Measurements from ENCODE around the gene RAC2. TPM values are rescaled to one million over a fixed set of nuclear protein-coding genes. Genes with fewer than 3 reads are reported as not detected.

RAC2 gene
- total and polyA plus RNA-seq, 9 of the 15 experiments (the other 6 are each of a cell fraction or from before 2014, with no cell fraction given): 22.7 to 103 (median 43.3) TPM

DNA sequence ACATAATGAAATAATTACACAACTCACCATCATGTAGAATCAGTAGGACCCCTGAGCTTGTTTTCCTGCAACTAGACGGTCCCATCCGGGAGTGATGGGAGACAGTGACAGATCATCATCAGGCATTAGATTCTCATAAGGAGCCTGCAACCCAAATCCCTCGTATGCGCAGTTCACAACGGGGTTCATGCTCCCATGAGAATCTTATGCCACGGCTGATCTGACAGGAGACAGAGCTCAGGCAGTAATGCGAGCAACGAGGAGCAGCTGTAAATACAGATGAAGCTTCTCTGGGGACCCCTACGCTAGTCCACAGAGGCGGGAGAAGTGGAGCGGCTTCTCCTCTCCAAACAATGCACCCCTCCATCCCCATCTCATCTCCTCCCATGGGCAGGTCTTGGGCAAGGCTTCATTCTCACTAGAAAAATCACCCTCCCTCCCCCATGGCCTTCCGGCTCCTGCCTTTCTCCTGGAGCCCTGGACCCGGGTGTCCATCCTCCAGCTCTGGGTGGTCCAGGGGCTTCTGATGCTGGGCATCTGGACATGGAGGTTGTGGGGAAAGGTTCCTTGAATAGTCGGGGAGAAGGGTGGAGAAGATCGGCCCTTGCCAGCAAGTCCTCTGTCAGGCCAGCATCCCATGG is 16.2 kb upstream of the RAC2 start:
- 0 out of 2 replicates have a peak overlapping the region, but pooled peaks have one; percentile 38 for H2AFZ ChIP-seq (ENCODE audit: low read depth, low read length)
- H3K4me2 ChIP-seq (ENCODE audit: insufficient read depth, low read length): no peak overlapping the region; the same call in 1 of the 2 replicates
- FAIRE-seq: no peak
- POLR2A ChIA-PET: interaction anchor here (0.6 to 1.0 kb wide), 4 partner anchors 11 to 223 kb away, joined by 3 to 6 read pairs (median 4); no protein-coding TSS in a partner anchor
- no peaks in the 10 kb centered on the region for H3K36me3 ChIP-seq (ENCODE audit: control insufficient read depth, insufficient read depth, low read length)
- DNase-seq (ENCODE audit: extremely low read depth in 1 of 4, low spot score in 3 of 4): no peak
- no peaks in the 10 kb centered on the region for H3K79me2 ChIP-seq (ENCODE audit: control insufficient read depth, insufficient read depth, low read length)
- TF ChIP-seq ZNF232 (CRISPR knock-in tag; IDR thresholded peaks at IDR 0.05): no peak
- TF ChIP-seq CBX1 (IDR thresholded peaks at IDR 0.05; ENCODE audit: low read depth): no peak
- TF ChIP-seq RNF2 (IDR thresholded peaks at IDR 0.05): no peak
- TF ChIP-seq KHSRP (IDR thresholded peaks at IDR 0.05): no peak
- TF ChIP-seq ELF4 (CRISPR knock-in tag; IDR thresholded peaks at IDR 0.05): no peak
- no peak for TF ChIP-seq FOXA1 (IDR thresholded peaks at IDR 0.05; ENCODE audit: borderline replicate concordance)
- no peak for TF ChIP-seq ZC3H8 (IDR thresholded peaks at IDR 0.05)
- TF ChIP-seq ZNF282 (CRISPR knock-in tag; IDR thresholded peaks at IDR 0.05): no peak
- no peak for TF ChIP-seq GATAD2B (IDR thresholded peaks at IDR 0.05; ENCODE audit: borderline replicate concordance)
- TF ChIP-seq PHF21A (IDR thresholded peaks at IDR 0.05; ENCODE audit: borderline replicate concordance, low read depth): no peak
- TF ChIP-seq, protein P1, sequence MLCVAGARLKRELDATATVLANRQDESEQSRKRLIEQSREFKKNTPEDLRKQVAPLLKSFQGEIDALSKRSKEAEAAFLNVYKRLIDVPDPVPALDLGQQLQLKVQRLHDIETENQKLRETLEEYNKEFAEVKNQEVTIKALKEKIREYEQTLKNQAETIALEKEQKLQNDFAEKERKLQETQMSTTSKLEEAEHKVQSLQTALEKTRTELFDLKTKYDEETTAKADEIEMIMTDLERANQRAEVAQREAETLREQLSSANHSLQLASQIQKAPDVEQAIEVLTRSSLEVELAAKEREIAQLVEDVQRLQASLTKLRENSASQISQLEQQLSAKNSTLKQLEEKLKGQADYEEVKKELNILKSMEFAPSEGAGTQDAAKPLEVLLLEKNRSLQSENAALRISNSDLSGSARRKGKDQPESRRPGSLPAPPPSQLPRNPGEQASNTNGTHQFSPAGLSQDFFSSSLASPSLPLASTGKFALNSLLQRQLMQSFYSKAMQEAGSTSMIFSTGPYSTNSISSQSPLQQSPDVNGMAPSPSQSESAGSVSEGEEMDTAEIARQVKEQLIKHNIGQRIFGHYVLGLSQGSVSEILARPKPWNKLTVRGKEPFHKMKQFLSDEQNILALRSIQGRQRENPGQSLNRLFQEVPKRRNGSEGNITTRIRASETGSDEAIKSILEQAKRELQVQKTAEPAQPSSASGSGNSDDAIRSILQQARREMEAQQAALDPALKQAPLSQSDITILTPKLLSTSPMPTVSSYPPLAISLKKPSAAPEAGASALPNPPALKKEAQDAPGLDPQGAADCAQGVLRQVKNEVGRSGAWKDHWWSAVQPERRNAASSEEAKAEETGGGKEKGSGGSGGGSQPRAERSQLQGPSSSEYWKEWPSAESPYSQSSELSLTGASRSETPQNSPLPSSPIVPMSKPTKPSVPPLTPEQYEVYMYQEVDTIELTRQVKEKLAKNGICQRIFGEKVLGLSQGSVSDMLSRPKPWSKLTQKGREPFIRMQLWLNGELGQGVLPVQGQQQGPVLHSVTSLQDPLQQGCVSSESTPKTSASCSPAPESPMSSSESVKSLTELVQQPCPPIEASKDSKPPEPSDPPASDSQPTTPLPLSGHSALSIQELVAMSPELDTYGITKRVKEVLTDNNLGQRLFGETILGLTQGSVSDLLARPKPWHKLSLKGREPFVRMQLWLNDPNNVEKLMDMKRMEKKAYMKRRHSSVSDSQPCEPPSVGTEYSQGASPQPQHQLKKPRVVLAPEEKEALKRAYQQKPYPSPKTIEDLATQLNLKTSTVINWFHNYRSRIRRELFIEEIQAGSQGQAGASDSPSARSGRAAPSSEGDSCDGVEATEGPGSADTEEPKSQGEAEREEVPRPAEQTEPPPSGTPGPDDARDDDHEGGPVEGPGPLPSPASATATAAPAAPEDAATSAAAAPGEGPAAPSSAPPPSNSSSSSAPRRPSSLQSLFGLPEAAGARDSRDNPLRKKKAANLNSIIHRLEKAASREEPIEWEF (CRISPR knock-in tag; IDR thresholded peaks at IDR 0.05): no peak
- TF ChIP-seq NR4A1 (CRISPR knock-in tag; IDR thresholded peaks at IDR 0.05): no peak
- no peak for TF ChIP-seq NR4A1 (tag; IDR thresholded peaks at IDR 0.05)
- TF ChIP-seq MEIS2 (IDR thresholded peaks at IDR 0.05; ENCODE audit: partially characterized antibody): no peak
- no peak for TF ChIP-seq ZNF79 (CRISPR knock-in tag; IDR thresholded peaks at IDR 0.05; ENCODE audit: low read depth)
- no peak for TF ChIP-seq FOXM1 (IDR thresholded peaks at IDR 0.05; ENCODE audit: low read depth)
- TF ChIP-seq FOXM1 (CRISPR knock-in tag; IDR thresholded peaks at IDR 0.05; ENCODE audit: low read depth): no peak
- TF ChIP-seq HMG20B (CRISPR knock-in tag; IDR thresholded peaks at IDR 0.05): no peak
- TF ChIP-seq, protein P2, sequence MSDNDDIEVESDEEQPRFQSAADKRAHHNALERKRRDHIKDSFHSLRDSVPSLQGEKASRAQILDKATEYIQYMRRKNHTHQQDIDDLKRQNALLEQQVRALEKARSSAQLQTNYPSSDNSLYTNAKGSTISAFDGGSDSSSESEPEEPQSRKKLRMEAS (CRISPR knock-in tag; IDR thresholded peaks at IDR 0.05): no peak
- no peak for TF ChIP-seq ASH1L (IDR thresholded peaks at IDR 0.05; ENCODE audit: borderline replicate concordance, low read depth, partially characterized antibody)
- TF ChIP-seq FOXP1 (CRISPR knock-in tag; IDR thresholded peaks at IDR 0.05): no peak
- BruUV-seq (replicated peaks): no TSS peak
- in situ Hi-C loops (cut with MboI) (no loop called here), intact Hi-C loops (cut with micrococcal nuclease) (loop anchor here (2.0 kb wide), 1 partner anchor 61 kb away; no protein-coding TSS in a partner anchor)
- no peak for ATAC-seq
- no peaks in the 10 kb centered on the region for H3K9me1 ChIP-seq (ENCODE audit: control insufficient read depth, insufficient read depth, low read length)
- CTCF ChIA-PET (ENCODE audit: low intra/inter-chr PET ratio): interaction anchor here (0.8 to 1.8 kb wide), 3 partner anchors 61 to 197 kb away, joined by 3 to 6 read pairs (median 5); no protein-coding TSS in a partner anchor
- no peak overlapping the region for H3K4me3 ChIP-seq
- H3K27ac ChIP-seq (ENCODE audit: extremely low read depth, low read depth, low read length): no peak overlapping the region
- H3K4me1 ChIP-seq (replicated peaks in 1 of 2; ENCODE audit: control insufficient read depth in 2 of 2, insufficient read depth in 2 of 2, low read length in 2 of 2): peaks cover 4 to 15% of the 10 kb centered on the region in 2 experiments; a peak in 4 of 5 replicates
- 18% methylated on average over 11 of the region's 15 CpGs for WGBS (ENCODE audit: insufficient coverage, low coverage, missing lambda C conversion rate)
- H3K27me3 ChIP-seq (ENCODE audit: control insufficient read depth in 2 of 2, insufficient read depth in 2 of 2, low read length in 2 of 2): no peaks in the 10 kb centered on the region; a peak in 2 of 5 replicates
- peaks cover 4% of the 10 kb centered on the region; the same call in 1 of the 2 replicates for H3K9me3 ChIP-seq (replicated peaks; ENCODE audit: control insufficient read depth, insufficient read depth, low read depth, low read length)
- H3K9ac ChIP-seq (ENCODE audit: insufficient read depth in 1 of 2, low read depth in 2 of 2, low read length in 2 of 2): no peak overlapping the region
- H4K20me1 ChIP-seq (replicated peaks; ENCODE audit: control insufficient read depth, insufficient read depth, low read length): no peaks in the 10 kb centered on the region

All from K562 (cell line).